WTC11 (cell line): ENCODE data around the gene SLC5A5. TPM values are rescaled to one million over a fixed set of nuclear protein-coding genes. Genes with fewer than 3 reads are reported as not detected.

Experiments
- ATAC-seq: fragments of 200-7000 bp; cut with Tn5 transposase; 2 replicates; pipeline ENCODE4 v1.10.0; 2021; ENCODE audit warnings: mild to moderate bottlenecking, moderate library complexity
- CTCF ChIA-PET: fragments of 300-600 bp; sonication (Branson Sonifier 250); formaldehyde crosslinking; loops from one replicate; lab custom pipeline; 2021; ENCODE audit warnings: antibody characterized with exemption; lab: Charles Lee
- POLR2A ChIA-PET: fragments of 350-600 bp; sonication (Branson Sonifier 250); formaldehyde crosslinking; loops from one replicate; lab custom pipeline; 2021; ENCODE audit warnings: antibody characterized with exemption; lab: Charles Lee
- DNase-seq: peaks from one replicate; pipeline ENCODE4 v3.0.0; 2021; ENCODE audit warnings: low spot score
- H3K27ac Mint-ChIP-seq: 2 replicates; pipeline ENCODE4 v1.8.0; 2021; ENCODE audit warnings: mixed read lengths
- H3K27me3 Mint-ChIP-seq: 2 replicates; pipeline ENCODE4 v1.8.0; 2021; ENCODE audit warnings: low read depth, mild to moderate bottlenecking, moderate library complexity, mixed read lengths
- H3K36me3 Mint-ChIP-seq: 2 replicates; pipeline ENCODE4 v1.8.0; 2021; ENCODE audit warnings: mixed read lengths
- H3K4me1 Mint-ChIP-seq: 2 replicates; pipeline ENCODE4 v1.8.0; 2022; ENCODE audit warnings: mixed read lengths
- H3K4me3 Mint-ChIP-seq: 2 replicates; pipeline ENCODE4 v1.8.0; 2021; ENCODE audit warnings: mild to moderate bottlenecking, moderate library complexity, mixed read lengths
- H3K9me3 Mint-ChIP-seq: 2 replicates; pipeline ENCODE4 v1.8.0; 2021; ENCODE audit warnings: mixed read lengths
- CREM ChIP-seq: sonication (generic); formaldehyde crosslinking; IDR thresholded peaks from 2 replicates; pipeline ENCODE4 v1.8.1; 2022; ENCODE audit warnings: mild to moderate bottlenecking, missing genetic modification reagents, moderate library complexity
- EMX1 ChIP-seq: fragments of 250-450 bp; sonication (Bioruptor Pico); IDR thresholded peaks from 2 replicates; pipeline ENCODE4 v1.8.0; 2021; ENCODE audit warnings: mild to moderate bottlenecking
- ESRRA ChIP-seq: sonication (generic); formaldehyde crosslinking; IDR thresholded peaks from 2 replicates; pipeline ENCODE4 v1.8.1; 2022; ENCODE audit warnings: mild to moderate bottlenecking, missing genetic modification reagents, borderline replicate concordance
- FOXK1 ChIP-seq: sonication (generic); formaldehyde crosslinking; IDR thresholded peaks from 2 replicates; pipeline ENCODE4 v1.8.0; 2022; ENCODE audit warnings: mild to moderate bottlenecking, moderate library complexity, missing genetic modification reagents
- FOXP1 ChIP-seq: sonication (generic); formaldehyde crosslinking; IDR thresholded peaks from 2 replicates; pipeline ENCODE4 v1.8.0; 2022; ENCODE audit warnings: missing genetic modification reagents, mild to moderate bottlenecking, moderate library complexity, borderline replicate concordance
- GABPB1 ChIP-seq: sonication (generic); formaldehyde crosslinking; IDR thresholded peaks from 2 replicates; pipeline ENCODE4 v1.8.1; 2023; ENCODE audit warnings: mild to moderate bottlenecking, missing genetic modification reagents
- KAT7 ChIP-seq: sonication (generic); formaldehyde crosslinking; IDR thresholded peaks from 2 replicates; pipeline ENCODE4 v1.8.1; 2023; ENCODE audit warnings: missing genetic modification reagents, mild to moderate bottlenecking, borderline replicate concordance
- MAX ChIP-seq: sonication (generic); formaldehyde crosslinking; IDR thresholded peaks from 2 replicates; pipeline ENCODE4 v1.8.0; 2022; ENCODE audit warnings: mild to moderate bottlenecking, missing genetic modification reagents
- MXD4 ChIP-seq: fragments of 250-450 bp; sonication (Bioruptor Pico); IDR thresholded peaks from 2 replicates; pipeline ENCODE4 v1.8.0; 2021; ENCODE audit warnings: mild to moderate bottlenecking, moderate library complexity, borderline replicate concordance
- NFYB ChIP-seq: sonication (generic); formaldehyde crosslinking; conservative IDR thresholded peaks from 2 replicates; pipeline ENCODE4 v1.8.0; 2022; ENCODE audit warnings: low read depth, missing genetic modification reagents
- NR3C1 ChIP-seq: sonication (generic); formaldehyde crosslinking; conservative IDR thresholded peaks from 2 replicates; pipeline ENCODE4 v1.8.1; 2023; ENCODE audit warnings: low read depth, mild to moderate bottlenecking, missing genetic modification reagents
- RORB ChIP-seq: fragments of 250-450 bp; sonication (Bioruptor Pico); IDR thresholded peaks from 2 replicates; pipeline ENCODE4 v1.9.0; 2021; ENCODE audit warnings: mild to moderate bottlenecking
- SMAD3 ChIP-seq: sonication (generic); formaldehyde crosslinking; IDR thresholded peaks from 2 replicates; pipeline ENCODE4 v1.8.0; 2022; ENCODE audit warnings: missing genetic modification reagents, mild to moderate bottlenecking, borderline replicate concordance
- SP1 ChIP-seq: sonication (generic); formaldehyde crosslinking; conservative IDR thresholded peaks from 2 replicates; pipeline ENCODE4 v1.8.1; 2022; ENCODE audit warnings: missing genetic modification reagents
- TCF7 ChIP-seq: sonication (generic); formaldehyde crosslinking; IDR thresholded peaks from 2 replicates; pipeline ENCODE4 v1.8.0; 2022; ENCODE audit warnings: mild to moderate bottlenecking, low read depth, missing genetic modification reagents, moderate library complexity
- ZNF232 ChIP-seq: sonication (generic); formaldehyde crosslinking; IDR thresholded peaks from 2 replicates; pipeline ENCODE4 v1.8.0; 2022; ENCODE audit warnings: mild to moderate bottlenecking, missing genetic modification reagents
- ZNF416 ChIP-seq: fragments of 250-450 bp; sonication (Bioruptor Pico); IDR thresholded peaks from 2 replicates; pipeline ENCODE4 v1.9.0; 2021; ENCODE audit warnings: mild to moderate bottlenecking, inconsistent platforms
- total RNA-seq: library from RNA; stranded (reverse); gene quantifications from 3 replicates; pipeline ENCODE4 v1.2.3, GENCODE V29; 2021
- TF ChIP-seq, protein P1 (sequence below): sonication (generic); formaldehyde crosslinking; IDR thresholded peaks from 2 replicates; pipeline ENCODE4 v1.8.0; 2023; ENCODE audit warnings: missing genetic modification reagents, mild to moderate bottlenecking, borderline replicate concordance
- TF ChIP-seq, protein P2 (sequence below): sonication (generic); formaldehyde crosslinking; IDR thresholded peaks from 2 replicates; pipeline ENCODE4 v1.8.0; 2022; ENCODE audit warnings: mild to moderate bottlenecking, missing genetic modification reagents
- TF ChIP-seq, protein P3 (sequence below): sonication (generic); formaldehyde crosslinking; IDR thresholded peaks from 2 replicates; pipeline ENCODE4 v1.8.1; 2023; ENCODE audit warnings: mild to moderate bottlenecking, missing genetic modification reagents
- TF ChIP-seq, protein P4 (sequence below): sonication (generic); formaldehyde crosslinking; IDR thresholded peaks from 2 replicates; pipeline ENCODE4 v1.8.1; 2023; ENCODE audit warnings: mild to moderate bottlenecking, missing genetic modification reagents, moderate library complexity
- TF ChIP-seq, protein P5 (sequence below): sonication (generic); formaldehyde crosslinking; IDR thresholded peaks from 2 replicates; pipeline ENCODE4 v1.8.1; 2023; ENCODE audit warnings: mild to moderate bottlenecking, moderate library complexity, missing genetic modification reagents

Gene SLC5A5
- total RNA-seq, 1 experiment from 2014 or later: 2.5 TPM

- Mint-ChIP-seq H3K36me3 (peaks cover 45% of the 10 kb centered on the region), H3K9me3 (no peaks in the 10 kb centered on the region), H3K27me3 (peaks cover 5% of the 10 kb centered on the region), H3K4me1 (peaks cover 21% of the 10 kb centered on the region), H3K27ac (peak within 1 kb of the TSS; percentile 97), H3K4me3 (peak within 1 kb of the TSS; percentile 99)
- peak; percentile 79 for TF ChIP-seq SP1
- TF ChIP-seq ZNF416 (CRISPR knock-in tag): no peak
- peak; percentile 72; the same call in 1 of the 2 replicates for TF ChIP-seq FOXK1 (CRISPR knock-in tag)
- TF ChIP-seq, protein P1, sequence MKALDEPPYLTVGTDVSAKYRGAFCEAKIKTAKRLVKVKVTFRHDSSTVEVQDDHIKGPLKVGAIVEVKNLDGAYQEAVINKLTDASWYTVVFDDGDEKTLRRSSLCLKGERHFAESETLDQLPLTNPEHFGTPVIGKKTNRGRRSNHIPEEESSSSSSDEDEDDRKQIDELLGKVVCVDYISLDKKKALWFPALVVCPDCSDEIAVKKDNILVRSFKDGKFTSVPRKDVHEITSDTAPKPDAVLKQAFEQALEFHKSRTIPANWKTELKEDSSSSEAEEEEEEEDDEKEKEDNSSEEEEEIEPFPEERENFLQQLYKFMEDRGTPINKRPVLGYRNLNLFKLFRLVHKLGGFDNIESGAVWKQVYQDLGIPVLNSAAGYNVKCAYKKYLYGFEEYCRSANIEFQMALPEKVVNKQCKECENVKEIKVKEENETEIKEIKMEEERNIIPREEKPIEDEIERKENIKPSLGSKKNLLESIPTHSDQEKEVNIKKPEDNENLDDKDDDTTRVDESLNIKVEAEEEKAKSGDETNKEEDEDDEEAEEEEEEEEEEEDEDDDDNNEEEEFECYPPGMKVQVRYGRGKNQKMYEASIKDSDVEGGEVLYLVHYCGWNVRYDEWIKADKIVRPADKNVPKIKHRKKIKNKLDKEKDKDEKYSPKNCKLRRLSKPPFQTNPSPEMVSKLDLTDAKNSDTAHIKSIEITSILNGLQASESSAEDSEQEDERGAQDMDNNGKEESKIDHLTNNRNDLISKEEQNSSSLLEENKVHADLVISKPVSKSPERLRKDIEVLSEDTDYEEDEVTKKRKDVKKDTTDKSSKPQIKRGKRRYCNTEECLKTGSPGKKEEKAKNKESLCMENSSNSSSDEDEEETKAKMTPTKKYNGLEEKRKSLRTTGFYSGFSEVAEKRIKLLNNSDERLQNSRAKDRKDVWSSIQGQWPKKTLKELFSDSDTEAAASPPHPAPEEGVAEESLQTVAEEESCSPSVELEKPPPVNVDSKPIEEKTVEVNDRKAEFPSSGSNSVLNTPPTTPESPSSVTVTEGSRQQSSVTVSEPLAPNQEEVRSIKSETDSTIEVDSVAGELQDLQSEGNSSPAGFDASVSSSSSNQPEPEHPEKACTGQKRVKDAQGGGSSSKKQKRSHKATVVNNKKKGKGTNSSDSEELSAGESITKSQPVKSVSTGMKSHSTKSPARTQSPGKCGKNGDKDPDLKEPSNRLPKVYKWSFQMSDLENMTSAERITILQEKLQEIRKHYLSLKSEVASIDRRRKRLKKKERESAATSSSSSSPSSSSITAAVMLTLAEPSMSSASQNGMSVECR: peak; percentile 80; the same call in 1 of the 2 replicates
- TF ChIP-seq GABPB1 (CRISPR knock-in tag): peak; percentile 77; the same call in 1 of the 2 replicates
- peak; percentile 32; the same call in 1 of the 2 replicates for TF ChIP-seq KAT7 (CRISPR knock-in tag)
- no peak for TF ChIP-seq EMX1
- TF ChIP-seq TCF7 (CRISPR knock-in tag): no peak; the same call in 1 of the 2 replicates
- no peak for TF ChIP-seq NR3C1 (CRISPR knock-in tag)
- peak; percentile 92 for TF ChIP-seq NFYB
- TF ChIP-seq, protein P2, sequence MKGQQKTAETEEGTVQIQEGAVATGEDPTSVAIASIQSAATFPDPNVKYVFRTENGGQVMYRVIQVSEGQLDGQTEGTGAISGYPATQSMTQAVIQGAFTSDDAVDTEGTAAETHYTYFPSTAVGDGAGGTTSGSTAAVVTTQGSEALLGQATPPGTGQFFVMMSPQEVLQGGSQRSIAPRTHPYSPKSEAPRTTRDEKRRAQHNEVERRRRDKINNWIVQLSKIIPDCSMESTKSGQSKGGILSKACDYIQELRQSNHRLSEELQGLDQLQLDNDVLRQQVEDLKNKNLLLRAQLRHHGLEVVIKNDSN (CRISPR knock-in tag): 0 out of 2 replicates have a peak, but pooled peaks have one; percentile 35
- TF ChIP-seq, protein P3, sequence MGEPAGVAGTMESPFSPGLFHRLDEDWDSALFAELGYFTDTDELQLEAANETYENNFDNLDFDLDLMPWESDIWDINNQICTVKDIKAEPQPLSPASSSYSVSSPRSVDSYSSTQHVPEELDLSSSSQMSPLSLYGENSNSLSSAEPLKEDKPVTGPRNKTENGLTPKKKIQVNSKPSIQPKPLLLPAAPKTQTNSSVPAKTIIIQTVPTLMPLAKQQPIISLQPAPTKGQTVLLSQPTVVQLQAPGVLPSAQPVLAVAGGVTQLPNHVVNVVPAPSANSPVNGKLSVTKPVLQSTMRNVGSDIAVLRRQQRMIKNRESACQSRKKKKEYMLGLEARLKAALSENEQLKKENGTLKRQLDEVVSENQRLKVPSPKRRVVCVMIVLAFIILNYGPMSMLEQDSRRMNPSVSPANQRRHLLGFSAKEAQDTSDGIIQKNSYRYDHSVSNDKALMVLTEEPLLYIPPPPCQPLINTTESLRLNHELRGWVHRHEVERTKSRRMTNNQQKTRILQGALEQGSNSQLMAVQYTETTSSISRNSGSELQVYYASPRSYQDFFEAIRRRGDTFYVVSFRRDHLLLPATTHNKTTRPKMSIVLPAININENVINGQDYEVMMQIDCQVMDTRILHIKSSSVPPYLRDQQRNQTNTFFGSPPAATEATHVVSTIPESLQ (CRISPR knock-in tag): 0 out of 2 replicates have a peak, but pooled peaks have one; percentile 56
- TF ChIP-seq, protein P4, sequence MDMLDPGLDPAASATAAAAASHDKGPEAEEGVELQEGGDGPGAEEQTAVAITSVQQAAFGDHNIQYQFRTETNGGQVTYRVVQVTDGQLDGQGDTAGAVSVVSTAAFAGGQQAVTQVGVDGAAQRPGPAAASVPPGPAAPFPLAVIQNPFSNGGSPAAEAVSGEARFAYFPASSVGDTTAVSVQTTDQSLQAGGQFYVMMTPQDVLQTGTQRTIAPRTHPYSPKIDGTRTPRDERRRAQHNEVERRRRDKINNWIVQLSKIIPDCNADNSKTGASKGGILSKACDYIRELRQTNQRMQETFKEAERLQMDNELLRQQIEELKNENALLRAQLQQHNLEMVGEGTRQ (CRISPR knock-in tag): peak; percentile 69
- peak; percentile 58; the same call in 1 of the 2 replicates for TF ChIP-seq ZNF232
- 0 out of 2 replicates have a peak, but pooled peaks have one; percentile 8 for TF ChIP-seq FOXP1 (CRISPR knock-in tag)
- TF ChIP-seq MXD4: no peak
- TF ChIP-seq, protein P5, sequence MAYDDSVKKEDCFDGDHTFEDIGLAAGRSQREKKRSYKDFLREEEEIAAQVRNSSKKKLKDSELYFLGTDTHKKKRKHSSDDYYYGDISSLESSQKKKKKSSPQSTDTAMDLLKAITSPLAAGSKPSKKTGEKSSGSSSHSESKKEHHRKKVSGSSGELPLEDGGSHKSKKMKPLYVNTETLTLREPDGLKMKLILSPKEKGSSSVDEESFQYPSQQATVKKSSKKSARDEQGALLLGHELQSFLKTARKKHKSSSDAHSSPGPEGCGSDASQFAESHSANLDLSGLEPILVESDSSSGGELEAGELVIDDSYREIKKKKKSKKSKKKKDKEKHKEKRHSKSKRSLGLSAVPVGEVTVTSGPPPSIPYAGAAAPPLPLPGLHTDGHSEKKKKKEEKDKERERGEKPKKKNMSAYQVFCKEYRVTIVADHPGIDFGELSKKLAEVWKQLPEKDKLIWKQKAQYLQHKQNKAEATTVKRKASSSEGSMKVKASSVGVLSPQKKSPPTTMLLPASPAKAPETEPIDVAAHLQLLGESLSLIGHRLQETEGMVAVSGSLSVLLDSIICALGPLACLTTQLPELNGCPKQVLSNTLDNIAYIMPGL (CRISPR knock-in tag): peak; percentile 89; the same call in 1 of the 2 replicates
- peak; percentile 22; the same call in 1 of the 2 replicates for TF ChIP-seq SMAD3 (CRISPR knock-in tag)
- peak; percentile 12 for TF ChIP-seq CREM (CRISPR knock-in tag)
- TF ChIP-seq MAX (CRISPR knock-in tag): peak; percentile 89
- 0 out of 2 replicates have a peak, but pooled peaks have one; percentile 55 for TF ChIP-seq RORB (CRISPR knock-in tag)
- peak; percentile 25; the same call in 1 of the 2 replicates for TF ChIP-seq ESRRA
- ChIA-PET POLR2A (interaction anchor here (0.6 to 1.9 kb wide), 16 partner anchors 10 to 850 kb away, joined by 3 to 41 read pairs (median 6); partner anchors contain the start of genes CCDC124, MVB12A and SLC5A5), CTCF (interaction anchor here (0.5 to 2.3 kb wide), 73 partner anchors 8 to 764 kb away, joined by 3 to 148 read pairs (median 4); partner anchors contain the start of genes B3GNT3, CCDC124, JAK3 and MAP1S)
- ATAC-seq (peak; percentile 92), DNase-seq (peak; percentile 99)
These were observed 12.0 kb upstream of the SLC5A5 start, which contains the start of gene RPL18A for GRCh38 chr19:17859533-17860330. TSS of gene RPL18A (plus strand) at chr19:17859910. CDS start at chr19:17859957, 47 bp downstream.
